Hematopoietic multipotent progenitor cell treated with erythropoietin and hydrocortisone succinate and interleukin-3 and kit ligand, for 6 days (in vitro differentiated cells): Measurements from ENCODE around the gene EIPR1.
"Not testable (repeated sequence)": the region's sequence is repeated elsewhere in the genome, so short reads cannot be mapped to it uniquely, and the experiment has no call there.

Experiments
- DNase-seq: peaks from one replicate; pipeline ENCODE4 v3.0.0-alpha.2; 2015

EIPR1 gene

DNA sequence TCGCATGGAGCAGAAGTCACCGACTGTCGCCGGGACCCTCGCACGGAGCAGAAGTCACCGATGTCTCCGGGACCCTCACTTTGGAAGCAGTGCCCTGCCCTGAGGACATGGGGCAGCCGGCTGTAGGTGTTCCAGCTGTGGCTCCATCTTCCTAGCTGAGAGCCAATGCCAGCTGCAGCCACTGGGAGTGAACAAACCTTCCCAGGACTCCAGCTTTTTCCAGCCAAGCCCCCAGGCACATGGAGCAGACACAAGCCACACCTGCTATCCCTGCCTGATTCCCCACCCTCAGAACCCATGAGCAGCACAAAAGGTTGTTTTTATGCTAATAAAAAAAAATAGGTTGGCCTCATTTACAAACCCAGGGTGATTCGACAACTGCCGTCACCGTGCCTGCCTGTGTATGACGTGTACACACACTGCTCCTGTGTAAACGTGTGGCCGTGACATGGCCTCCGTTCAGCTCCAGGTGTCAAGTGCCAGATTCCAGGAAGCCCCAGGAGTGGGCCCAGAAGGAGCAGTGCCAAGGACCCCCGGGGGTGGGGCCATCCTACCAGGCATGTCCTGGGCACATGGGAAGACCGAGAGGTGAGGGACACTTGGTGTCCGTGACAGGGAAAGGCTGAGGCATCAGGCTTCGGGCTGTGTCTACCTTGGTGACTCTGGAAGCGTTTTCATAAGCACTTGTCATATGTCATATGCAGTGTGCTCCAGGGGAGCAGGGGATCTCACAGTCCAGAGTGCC lies 91.5 kb downstream of the EIPR1 start:
- no peak for DNase-seq

GRCh38 chr2:3284657-3285630 lies 92.7 kb downstream of the EIPR1 start:
- DNase-seq, result no peak

GRCh38 chr2:3283876-3284656 lies 93.6 kb downstream of the EIPR1 start:
- DNase-seq, result not testable (repeated sequence)

- no peak for DNase-seq
Observed at GRCh38 chr2:3283206-3283605, 94.4 kb downstream of the EIPR1 start.

- no peak for DNase-seq
Observed at GRCh38 chr2:3282056-3282998, 95.3 kb downstream of the EIPR1 start.

DNA sequence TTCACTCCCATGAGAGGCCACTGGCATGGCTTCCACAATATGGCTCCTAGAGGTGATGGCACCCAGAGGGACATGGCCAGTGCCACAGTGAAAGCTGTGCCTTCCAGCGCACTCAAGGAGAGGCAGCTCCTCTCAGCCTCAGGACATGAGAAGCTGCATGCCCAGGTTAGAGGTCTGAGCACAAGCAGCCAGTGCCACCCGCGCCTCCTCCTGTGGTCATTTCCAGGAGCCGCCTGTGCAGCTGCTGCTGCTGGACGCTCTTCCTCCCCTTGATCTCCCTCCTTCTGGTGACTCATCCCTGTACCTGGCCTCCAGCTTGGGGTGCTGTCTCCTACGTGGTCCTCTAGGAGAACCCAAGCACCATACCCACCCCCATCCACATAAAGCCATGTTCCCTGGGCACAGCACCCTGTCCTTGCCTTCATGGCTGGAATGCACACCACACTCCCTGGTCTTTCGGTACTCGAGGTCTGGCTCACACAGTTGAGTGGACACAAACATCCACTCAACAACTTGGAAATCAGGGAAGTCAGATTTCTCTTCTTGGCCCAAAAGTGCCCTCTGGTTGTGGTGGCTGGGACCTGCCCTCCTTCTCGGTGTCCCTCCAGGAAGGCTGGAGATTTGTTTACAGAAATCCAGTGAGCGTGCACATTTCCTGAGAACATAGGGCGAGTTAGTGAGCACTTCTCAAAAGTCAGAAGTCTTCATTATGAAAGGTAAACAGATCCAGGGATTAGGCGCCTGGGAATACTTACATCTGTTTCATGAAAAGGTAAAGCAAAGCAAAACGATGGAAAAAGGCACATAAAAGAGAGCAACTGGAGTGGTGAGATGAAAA lies 96.7 kb downstream of the EIPR1 start:
- DNase-seq, result no peak

GRCh38 chr2:3280197-3280596 lies 97.4 kb downstream of the EIPR1 start:
- no peak for DNase-seq

GRCh38 chr2:3279236-3279960 lies 98.2 kb downstream of the EIPR1 start:
- no peak for DNase-seq

DNA sequence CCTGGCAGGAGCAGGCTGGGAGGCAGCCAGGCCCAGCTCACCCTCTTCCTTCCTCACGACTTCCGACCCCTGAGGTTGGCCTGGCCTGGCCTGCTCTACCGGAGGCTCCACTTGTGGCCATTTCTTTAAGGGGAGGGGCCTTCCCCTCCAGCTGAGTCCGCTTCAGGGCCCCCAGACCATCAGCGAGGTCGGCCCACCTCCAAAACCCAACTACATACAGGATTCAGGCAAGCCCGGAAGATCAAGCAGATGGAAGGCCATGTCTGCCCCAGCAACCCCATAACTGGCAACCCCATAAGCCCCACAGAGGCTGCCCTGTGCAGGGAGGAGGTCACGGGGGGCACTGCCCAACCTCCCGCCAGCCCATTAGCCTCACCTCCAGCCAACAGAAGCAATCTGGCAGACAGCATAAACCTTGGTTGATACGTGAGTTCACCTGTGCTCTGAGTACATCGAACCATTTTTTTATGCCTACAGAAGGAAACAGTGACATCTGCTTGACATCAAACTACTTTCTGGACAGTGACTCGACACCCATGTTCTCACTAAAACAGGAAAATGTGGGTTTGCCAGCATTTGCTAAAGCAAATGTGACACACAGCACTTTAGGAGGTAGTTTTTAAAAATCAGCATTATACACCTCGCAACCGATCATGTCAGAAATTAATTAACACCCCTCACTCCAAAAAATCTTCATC lies 98.9 kb downstream of the EIPR1 start:
- no peak for DNase-seq

DNA sequence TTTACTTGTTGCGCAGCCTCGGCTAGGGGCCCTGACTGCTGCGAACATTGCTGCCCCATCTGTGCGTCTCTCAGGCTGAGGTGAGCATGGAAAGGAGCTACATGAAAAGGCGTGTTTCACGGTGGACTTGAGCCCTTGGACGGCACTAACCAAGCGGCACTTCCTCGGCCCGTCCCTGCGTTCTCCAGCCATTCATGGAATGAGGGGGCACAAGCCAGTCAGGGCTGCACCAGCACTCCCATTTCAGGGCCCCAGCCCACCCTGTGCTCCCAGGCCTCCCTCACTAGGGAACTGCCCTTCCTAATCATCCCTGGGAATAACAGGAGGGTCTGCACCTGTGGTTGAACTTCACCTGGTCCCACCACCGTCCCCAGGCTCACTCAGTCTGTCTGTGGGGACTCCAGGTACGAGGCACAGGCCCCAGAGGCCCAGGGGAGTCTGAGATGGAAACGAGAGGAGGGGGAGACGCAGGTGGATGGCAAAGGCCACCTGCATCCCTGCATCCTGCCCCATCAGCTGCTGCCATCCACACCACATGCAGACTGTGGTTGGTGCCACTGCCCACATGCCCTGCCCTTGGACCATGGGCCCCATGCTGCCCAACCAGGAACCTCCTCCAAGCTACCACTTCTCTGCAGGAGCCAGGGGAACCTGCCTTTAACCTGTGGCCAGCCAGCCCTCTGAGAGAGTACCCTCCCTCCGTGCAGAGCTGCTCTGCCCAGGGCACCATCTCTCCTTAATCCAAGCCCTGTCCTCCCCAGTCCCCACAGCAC lies 99.7 kb downstream of the EIPR1 start:
- DNase-seq, result no peak

DNA sequence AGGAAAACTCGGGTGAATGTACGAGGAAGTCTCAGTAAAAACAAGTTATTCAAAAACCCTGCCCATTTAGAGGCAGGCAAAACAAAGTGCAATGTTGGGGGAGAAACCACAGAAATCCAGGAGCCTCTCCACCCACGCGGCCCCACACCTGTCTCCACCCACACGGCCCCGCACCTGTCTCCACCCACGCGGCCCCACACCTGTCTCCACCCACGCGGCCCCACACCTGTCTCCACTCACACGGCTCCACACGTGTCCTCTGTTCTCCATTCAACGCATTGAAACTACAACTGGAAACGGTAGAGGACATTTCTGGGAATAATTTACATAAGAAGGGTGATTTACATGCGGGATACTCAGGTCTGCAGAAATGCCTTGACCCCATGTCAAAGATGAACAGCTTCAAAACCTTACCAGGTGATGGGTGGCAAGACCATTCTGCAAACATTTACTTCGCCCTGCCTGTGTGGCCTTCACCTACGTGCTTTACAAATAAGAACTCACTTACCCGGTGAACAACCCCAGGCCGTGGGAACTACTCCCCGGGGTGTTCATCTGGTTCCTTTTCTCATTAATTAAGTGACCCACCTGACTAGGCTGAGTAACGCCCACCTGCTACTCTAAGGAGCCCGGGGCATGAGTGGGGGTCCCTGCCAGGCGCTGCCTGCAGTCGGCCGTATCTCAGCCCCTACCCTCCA lies 100.4 kb downstream of the EIPR1 start:
- no peak for DNase-seq

DNA sequence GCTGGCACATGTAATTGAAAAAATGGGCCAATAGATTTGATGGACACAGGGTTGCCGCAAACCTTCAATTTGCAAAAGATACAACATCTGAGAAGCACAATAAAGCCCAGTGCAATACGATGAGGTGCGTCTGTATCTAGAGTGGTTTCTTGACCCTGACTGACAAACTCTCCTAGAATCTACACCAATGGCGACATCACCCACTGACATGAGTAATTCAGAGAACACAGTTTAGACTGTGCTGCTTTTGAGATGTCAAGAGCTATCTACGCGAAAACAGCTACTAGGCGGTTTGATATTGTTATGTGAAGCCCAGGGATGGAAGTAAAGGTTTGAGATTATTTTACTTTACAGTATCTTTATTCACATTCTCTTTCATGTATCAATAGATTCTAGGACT lies 104.9 kb downstream of the EIPR1 start:
- no peak for DNase-seq

- DNase-seq, result no peak
Observed at GRCh38 chr2:3270095-3270478, 107.5 kb downstream of the EIPR1 start.

GRCh38 chr2:3269425-3270094 lies 108.1 kb downstream of the EIPR1 start:
- DNase-seq, result no peak

DNA sequence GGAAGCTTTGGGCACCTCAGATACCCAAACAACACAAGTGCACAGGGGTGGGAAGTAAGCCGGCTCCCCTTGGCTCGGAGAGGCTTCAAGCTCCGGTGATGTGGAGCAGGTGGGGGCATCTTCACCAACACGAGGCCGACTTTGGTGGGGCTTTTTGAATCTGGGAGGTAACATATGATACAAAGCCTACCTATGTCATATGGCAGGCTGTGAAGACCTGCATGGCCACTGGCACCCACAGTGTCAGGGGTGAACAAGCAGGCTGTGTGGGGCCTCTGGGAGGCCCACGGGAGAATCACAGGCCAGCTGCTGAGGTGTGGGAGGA lies 109.0 kb downstream of the EIPR1 start:
- no peak for DNase-seq

DNA sequence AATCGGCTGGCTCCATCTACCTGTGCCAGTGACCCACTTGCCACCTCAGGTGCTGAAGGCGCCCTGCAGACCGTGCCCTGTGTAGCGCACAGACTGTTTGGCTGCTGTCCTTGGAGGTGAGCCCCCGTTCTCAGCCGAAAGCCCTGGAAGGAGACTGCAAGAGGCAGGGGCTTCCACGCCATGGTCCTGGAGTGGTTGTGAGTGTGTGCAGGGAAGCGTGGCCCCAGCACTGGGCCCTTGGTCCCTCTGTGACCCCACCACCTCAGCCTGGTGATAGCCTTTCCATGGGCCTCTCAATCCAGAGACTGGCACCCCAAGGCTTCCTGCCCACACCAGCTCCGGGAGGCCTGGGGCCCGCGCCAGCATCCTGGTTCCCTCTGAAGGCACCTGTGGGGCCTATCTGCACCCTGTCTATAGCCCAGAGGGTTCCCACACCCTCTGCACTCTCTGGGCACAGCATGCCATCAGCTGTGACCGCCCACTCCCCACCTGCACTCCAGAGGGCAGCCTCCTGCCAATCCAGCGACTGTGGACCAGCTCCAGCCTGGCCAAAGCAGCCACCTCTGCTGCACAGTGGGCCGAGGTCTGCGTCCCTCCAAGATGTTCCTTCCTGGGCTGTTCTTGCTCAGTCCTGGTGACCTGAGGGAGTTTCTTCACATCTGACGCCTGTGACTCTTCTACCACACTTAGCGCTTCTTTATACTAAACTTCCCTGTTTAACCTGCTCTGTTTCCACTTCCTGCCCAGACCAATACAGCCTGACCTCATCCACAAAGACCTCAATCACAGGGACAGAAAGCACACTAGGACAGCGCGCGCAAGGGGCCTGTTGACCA lies 109.5 kb downstream of the EIPR1 start:
- no peak for DNase-seq
